ENCODE results near the gene CCDC106.

Gene CCDC106

GRCh38 chr19:55643003-55643886 is 4.8 kb upstream of the CCDC106 start, which contains the start of gene ZNF581 (continued):
- peak; percentile 97 for TF ChIP-seq PATZ1 (tag by site-specific recombination; IDR thresholded peaks at IDR 0.05)
- no peak for TF ChIP-seq PRDM6 (tag by site-specific recombination; IDR thresholded peaks at IDR 0.05)
- TF ChIP-seq ZFP3 (tag by site-specific recombination; IDR thresholded peaks at IDR 0.05; ENCODE audit: low read depth) = no peak
- no peak for TF ChIP-seq ZSCAN5A (tag by site-specific recombination; IDR thresholded peaks at IDR 0.05)
- peak; percentile 50 for TF ChIP-seq PRDM1 (tag by site-specific recombination; IDR thresholded peaks at IDR 0.05)
- no peak for TF ChIP-seq ZNF776 (tag by site-specific recombination; IDR thresholded peaks at IDR 0.05; ENCODE audit: borderline replicate concordance)
- TF ChIP-seq ZIC2 (tag by site-specific recombination; IDR thresholded peaks at IDR 0.05) = no peak
- no peak for TF ChIP-seq GFI1B (tag by site-specific recombination; IDR thresholded peaks at IDR 0.05)
- peak; percentile 93; the same call in 1 of the 2 replicates for TF ChIP-seq ZNF580 (tag by site-specific recombination; IDR thresholded peaks at IDR 0.05)
- no peak for TF ChIP-seq ZNF274 (IDR thresholded peaks at IDR 0.05; ENCODE audit: low read length)
- no peak for TF ChIP-seq ZNF274 (tag by site-specific recombination; IDR thresholded peaks at IDR 0.05; ENCODE audit: borderline replicate concordance)
- peak; percentile 51; the same call in 1 of the 2 replicates for TF ChIP-seq ZNF664 (tag by site-specific recombination; IDR thresholded peaks at IDR 0.05)
- no peak for TF ChIP-seq RBAK (tag by site-specific recombination; IDR thresholded peaks at IDR 0.05)
- no peak for TF ChIP-seq ZNF184 (tag by site-specific recombination; IDR thresholded peaks at IDR 0.05)
- no peak for TF ChIP-seq SCRT1 (tag by site-specific recombination; IDR thresholded peaks at IDR 0.05; ENCODE audit: borderline replicate concordance)
- TF ChIP-seq ZNF449 (tag by site-specific recombination; IDR thresholded peaks at IDR 0.05) = 0 out of 2 replicates have a peak, but pooled peaks have one; percentile 24
- TF ChIP-seq GLI4 (tag by site-specific recombination; IDR thresholded peaks at IDR 0.05) = peak; percentile 96
- TF ChIP-seq ZNF558 (tag by site-specific recombination; IDR thresholded peaks at IDR 0.05) = no peak
- TF ChIP-seq ZNF561 (tag by site-specific recombination; IDR thresholded peaks at IDR 0.05; ENCODE audit: borderline replicate concordance) = 0 out of 2 replicates have a peak, but pooled peaks have one; percentile 87
- no peak for TF ChIP-seq ZNF555 (tag by site-specific recombination; conservative IDR thresholded peaks at IDR 0.05)
- TF ChIP-seq ZNF2 (tag by site-specific recombination; IDR thresholded peaks at IDR 0.05) = 0 out of 2 replicates have a peak, but pooled peaks have one; percentile 74
- no peak for TF ChIP-seq ZNF362 (tag by site-specific recombination; IDR thresholded peaks at IDR 0.05)
- peak; percentile 12; the same call in 1 of the 2 replicates for TF ChIP-seq ZNF121 (tag by site-specific recombination; IDR thresholded peaks at IDR 0.05)
- TF ChIP-seq ZNF335 (tag by site-specific recombination; conservative IDR thresholded peaks at IDR 0.05) = peak; percentile 57
- TF ChIP-seq ZNF138 (tag by site-specific recombination; IDR thresholded peaks at IDR 0.05; ENCODE audit: borderline replicate concordance) = no peak
- TF ChIP-seq, protein P1, sequence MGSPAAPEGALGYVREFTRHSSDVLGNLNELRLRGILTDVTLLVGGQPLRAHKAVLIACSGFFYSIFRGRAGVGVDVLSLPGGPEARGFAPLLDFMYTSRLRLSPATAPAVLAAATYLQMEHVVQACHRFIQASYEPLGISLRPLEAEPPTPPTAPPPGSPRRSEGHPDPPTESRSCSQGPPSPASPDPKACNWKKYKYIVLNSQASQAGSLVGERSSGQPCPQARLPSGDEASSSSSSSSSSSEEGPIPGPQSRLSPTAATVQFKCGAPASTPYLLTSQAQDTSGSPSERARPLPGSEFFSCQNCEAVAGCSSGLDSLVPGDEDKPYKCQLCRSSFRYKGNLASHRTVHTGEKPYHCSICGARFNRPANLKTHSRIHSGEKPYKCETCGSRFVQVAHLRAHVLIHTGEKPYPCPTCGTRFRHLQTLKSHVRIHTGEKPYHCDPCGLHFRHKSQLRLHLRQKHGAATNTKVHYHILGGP (tag by site-specific recombination; IDR thresholded peaks at IDR 0.05) = no peak
- peak; percentile 91 for TF ChIP-seq ZNF600 (tag by site-specific recombination; IDR thresholded peaks at IDR 0.05)
- peak; percentile 94 for TF ChIP-seq ZNF660 (tag by site-specific recombination; IDR thresholded peaks at IDR 0.05)
- TF ChIP-seq ZNF24 (tag by site-specific recombination; IDR thresholded peaks at IDR 0.05) = peak; percentile 86
- TF ChIP-seq GLIS1 (tag by site-specific recombination; IDR thresholded peaks at IDR 0.05) = no peak; the same call in 1 of the 2 replicates
